GM12873 (cell line): Measurements from ENCODE around the gene ATP6V1B1.

ENCODE experiments used
- TF ChIP-seq, protein P1 (sequence below): IDR thresholded peaks from 2 replicates; pipeline ENCODE4 v1.5.1; 2012; ENCODE audit warnings: low read depth, mild to moderate bottlenecking, moderate library complexity, low read length, control low read depth; ENCODE audit not compliant: insufficient read depth; ENCODE audit errors: missing control alignments

ATP6V1B1 gene

DNA sequence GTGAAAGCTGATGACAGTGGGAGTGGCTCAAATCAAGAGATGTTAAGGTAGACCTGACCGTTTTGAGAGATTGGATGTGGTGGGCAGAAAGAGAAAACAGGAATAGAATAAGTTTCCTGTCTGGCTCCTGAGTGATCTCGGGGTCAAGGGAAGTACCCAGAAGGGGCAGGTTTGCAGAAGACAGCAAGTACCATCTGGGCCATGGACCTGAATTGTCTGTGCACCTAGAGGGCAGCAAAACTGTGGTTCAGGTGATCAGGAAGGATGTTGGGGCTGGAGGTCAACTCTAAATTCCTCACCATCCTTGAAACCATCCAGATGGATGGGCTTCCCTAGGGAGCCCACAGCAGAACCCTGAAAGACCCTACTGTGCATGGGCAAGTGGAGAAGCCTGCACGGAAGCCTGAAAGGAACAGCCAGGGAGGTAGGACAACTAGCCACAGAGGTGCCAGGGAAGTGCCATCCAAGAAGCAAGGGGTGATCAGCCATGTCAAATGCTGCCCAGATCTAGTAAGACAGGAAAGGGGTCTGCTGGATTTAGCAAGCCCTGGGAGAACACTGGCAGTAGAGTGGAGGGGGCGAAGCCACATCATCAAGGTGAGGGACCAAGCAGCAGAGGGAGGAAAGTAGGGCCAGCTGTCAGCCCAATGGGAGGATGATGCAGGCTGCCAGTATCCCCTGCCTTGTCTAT, 50.9 kb downstream of the ATP6V1B1 start:
- TF ChIP-seq, protein P1, sequence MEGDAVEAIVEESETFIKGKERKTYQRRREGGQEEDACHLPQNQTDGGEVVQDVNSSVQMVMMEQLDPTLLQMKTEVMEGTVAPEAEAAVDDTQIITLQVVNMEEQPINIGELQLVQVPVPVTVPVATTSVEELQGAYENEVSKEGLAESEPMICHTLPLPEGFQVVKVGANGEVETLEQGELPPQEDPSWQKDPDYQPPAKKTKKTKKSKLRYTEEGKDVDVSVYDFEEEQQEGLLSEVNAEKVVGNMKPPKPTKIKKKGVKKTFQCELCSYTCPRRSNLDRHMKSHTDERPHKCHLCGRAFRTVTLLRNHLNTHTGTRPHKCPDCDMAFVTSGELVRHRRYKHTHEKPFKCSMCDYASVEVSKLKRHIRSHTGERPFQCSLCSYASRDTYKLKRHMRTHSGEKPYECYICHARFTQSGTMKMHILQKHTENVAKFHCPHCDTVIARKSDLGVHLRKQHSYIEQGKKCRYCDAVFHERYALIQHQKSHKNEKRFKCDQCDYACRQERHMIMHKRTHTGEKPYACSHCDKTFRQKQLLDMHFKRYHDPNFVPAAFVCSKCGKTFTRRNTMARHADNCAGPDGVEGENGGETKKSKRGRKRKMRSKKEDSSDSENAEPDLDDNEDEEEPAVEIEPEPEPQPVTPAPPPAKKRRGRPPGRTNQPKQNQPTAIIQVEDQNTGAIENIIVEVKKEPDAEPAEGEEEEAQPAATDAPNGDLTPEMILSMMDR: no peak

- TF ChIP-seq, protein P1: no peak
These were observed 51.7 kb downstream of the ATP6V1B1 start for GRCh38 chr2:70987386-70987785.

GRCh38 chr2:70988151-70988550, 52.5 kb downstream of the ATP6V1B1 start:
- TF ChIP-seq, protein P1: no peak

GRCh38 chr2:70988726-70989648, 53.3 kb downstream of the ATP6V1B1 start:
- TF ChIP-seq, protein P1: no peak

- TF ChIP-seq, protein P1: no peak
These were observed 54.5 kb downstream of the ATP6V1B1 start for GRCh38 chr2:70990216-70990615.

DNA sequence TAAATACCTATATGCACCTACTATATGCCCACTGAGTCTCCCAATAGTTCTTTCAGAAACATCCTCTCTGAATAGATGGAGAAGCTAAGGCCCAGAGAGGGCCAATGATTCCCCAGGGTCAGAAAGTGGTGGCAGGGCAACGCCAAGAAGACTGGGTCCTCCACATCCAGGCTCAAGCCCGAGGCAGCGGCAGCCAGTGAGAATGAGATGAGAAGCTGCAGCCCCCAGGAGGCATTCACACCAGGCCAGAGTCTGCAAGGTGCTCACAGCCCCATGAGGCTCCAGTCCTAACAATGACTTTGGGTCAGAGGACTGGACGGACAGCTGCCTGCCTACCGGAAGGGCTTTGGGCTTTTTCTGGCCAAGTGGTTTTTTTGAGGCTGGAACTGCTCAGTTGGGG, 55.4 kb downstream of the ATP6V1B1 start:
- TF ChIP-seq, protein P1: no peak

GRCh38 chr2:70991742-70992141, 56.0 kb downstream of the ATP6V1B1 start:
- TF ChIP-seq, protein P1: no peak
